Fibroblast of skin of right biceps (primary cell): ENCODE data around the gene ARHGAP26.

Source experiments
- DNase-seq: peaks from one replicate; pipeline ENCODE4 v3.0.0-alpha.2; 2013

Gene ARHGAP26

DNA sequence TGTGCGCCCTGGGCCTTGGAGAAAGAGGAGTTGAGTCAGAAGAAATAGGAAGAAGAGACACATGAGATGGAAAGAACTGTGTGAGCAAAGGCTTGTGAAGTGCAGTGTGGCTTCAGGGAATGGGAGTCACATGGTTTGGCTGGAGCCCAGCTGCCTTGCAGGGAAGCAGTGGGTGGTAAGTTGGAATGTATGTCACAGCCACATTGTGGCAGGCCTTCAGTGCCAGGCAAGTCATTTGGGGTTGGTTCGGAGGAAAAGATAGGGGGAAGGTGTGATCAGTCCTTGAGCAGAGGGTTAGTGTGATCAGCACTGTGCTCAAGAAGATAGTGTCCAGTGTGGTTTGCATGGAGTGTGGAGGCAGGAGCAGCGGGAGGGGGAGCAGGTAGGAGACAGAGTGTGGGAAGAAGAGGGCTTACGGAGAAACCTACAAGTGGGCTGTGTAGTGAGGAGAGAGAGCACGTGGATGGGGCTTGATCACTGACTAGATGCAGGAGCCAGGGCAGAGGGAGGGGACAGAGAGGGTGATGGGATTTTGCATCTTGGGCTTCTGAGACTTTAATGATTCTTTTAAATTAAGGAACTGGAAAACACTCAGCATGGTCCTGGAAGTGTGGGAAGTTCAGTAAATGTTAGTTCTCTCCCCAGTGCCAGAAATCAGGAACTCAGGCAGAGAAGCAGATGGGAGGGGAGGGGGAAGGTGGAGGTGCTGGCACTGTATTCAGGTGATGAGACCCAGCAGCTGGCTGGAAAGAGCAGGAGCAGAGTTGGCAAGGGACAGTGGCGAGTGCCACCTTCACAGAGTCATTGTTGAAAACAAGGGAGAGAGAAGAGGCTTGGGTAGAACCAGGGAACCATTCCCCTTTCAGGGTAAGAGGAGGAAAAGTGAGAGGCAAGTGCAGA is 46.6 kb downstream of the ARHGAP26 start:
- DNase-seq: peak; percentile 77

DNA sequence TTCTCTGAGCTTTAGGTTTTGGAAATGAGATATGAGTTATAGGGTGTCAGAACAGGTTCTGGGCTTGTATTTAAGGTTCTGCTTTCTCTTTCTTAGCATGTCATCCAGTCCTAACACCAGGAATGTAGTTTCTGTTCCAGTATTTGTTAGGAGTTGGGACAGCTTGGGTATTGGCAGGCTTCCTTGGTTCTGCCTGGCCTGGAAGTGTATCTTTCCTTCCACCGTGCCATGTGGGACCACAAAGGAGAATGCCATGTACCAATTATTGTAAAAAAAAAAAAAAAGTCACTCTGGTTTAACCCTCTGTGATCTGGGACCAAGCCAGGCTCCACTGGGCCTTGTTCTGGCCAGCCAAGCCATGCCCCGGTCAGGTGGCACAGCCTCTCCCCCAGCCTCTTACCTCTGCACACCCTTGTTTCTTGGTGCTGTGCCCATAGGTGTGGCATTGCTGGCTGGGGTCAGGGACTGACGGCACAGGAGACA is 47.8 kb downstream of the ARHGAP26 start:
- DNase-seq: no peak

DNA sequence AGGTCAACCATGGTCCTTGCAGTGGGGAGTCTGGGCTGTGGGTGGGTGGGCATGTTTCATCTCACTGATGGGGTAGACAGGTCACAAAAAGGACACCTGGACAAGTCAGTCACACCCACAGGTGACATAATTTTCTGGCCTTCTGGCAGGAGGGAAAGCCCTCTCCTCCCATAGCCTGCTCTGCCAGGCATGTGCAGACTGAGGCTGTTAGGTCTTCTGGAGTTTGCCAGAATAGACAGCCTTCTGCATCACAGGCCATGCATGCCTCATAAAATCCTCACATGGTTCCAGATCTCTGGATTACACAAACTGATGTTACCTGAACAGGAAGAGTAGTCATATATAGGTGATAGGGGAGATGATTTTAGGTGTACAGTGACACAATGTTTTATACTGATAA is 49.1 kb downstream of the ARHGAP26 start:
- DNase-seq: no peak

DNA sequence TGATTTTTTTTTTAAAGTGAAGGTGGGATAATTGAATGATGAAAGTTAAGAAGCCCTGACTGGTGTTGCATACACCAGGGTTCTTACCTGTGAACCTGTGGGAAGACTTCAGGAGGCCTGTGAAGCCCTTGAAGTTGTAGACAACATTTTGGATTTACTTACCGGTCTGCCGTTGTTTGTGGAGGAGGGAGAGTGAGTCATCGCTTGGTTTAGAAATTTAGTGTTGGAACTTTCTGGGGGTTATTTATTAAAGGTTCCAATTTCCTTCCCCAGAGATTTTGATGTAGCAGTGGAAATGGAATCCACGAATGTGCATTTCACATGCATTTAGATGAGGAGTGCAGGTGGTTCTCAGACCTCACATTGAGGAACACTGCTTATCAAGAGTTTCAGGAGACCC is 49.6 kb downstream of the ARHGAP26 start:
- DNase-seq: peak; percentile 40

DNA sequence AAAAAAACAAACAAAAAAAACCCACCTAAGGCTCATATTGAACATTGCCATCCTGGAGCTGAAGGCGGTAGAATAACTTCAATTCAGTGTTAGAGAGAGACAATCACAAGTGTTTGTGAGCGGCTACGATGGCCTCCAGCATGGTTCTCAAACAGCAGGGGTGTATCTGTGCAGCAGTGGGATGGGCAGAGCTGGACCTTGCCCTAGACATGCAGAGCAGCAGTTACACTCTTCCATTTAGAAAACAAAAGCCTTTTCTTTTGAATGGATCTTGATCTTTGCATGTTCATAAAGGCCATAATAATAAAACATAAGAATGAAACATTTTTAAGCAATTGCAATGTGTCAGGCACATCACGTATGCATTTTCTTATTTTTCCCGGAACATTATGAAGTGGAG is 50.3 kb downstream of the ARHGAP26 start:
- no peak for DNase-seq

DNA sequence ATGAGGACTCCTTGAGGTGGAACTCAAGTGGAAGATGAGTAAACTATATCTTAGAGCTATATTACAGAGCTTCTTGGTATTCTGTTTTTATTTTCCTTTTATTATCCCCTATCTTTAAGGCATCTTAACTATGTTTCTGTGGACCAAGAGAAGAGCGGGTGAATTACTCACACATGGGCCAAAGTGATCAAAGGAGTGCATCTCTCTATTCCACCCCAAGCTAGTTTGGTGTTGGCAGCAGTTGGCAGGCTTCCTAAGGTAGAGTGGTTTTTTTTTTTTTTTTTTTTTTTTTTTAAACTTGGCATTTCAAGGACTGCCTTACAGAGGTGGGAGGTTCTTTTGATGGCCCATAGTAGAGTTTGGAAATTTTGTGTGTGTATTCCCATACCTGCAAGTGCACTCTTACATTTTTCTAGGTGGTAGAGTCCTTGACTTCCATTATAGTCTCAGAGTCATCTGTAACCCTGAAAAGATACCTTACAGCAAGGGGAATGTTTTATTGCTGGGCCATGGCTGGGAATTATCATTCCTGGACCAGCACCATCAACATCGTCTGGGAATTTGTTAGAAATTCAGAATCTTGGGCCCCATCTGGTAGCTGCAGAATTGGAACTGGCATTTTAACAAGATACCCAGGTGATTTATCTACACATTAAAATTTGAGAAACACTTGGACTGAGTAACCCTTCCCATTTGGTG is 51.0 kb downstream of the ARHGAP26 start:
- DNase-seq: no peak

DNA sequence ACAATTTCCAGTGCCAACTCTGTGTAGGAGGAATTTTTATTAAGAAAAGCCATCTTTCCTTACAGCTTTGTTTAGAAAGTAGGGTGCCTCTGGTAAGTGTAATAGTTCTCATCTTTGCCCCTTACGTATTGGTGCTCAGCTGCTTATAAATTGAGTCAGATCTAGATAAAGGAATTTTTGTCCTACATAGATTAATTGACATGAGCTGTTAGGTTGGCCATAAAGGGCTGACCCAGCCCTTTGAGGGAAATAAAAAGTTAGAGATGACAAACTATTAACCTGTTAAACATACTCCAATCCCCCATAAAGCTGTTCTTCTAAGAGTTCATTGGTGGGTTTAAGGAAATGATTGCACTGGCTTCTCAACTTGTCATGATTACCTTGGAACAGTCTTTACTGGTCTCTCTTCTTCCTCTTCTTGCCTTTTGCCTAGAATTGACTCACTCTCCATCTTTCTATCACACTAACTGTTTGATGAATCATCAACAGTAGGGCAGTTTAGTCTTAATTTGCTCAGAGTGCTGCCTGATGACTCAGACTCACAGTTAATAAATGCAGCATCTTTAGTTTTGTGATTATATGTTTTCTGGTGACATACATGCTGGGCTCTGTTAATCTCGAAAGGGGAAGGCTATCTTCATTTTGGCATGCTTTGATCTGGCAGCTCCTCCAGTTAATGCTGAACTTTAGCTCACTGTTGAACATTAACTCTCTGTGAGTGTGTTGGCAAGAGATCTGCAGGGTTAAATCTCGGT is 51.7 kb downstream of the ARHGAP26 start:
- peak; percentile 93 for DNase-seq

DNA sequence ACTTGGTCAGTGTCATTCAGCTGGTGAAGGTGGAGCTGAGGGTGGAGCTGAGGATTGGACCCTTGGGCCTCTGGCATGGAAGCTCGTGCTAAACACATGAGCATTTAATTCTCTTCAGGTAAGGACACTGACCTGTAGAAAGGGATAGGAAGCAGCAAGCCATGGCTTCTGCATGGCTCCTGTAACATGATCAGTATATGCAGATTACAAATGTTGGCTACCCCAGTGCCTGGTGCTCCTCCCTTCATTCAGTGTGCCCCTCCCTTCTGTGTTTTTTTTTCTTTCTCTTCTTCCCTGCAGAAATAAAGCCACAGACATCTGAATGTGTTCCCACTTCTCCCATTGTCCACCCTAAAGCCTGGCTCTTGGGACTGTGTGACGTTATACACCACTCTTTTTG is 52.9 kb downstream of the ARHGAP26 start:
- no peak for DNase-seq

DNA sequence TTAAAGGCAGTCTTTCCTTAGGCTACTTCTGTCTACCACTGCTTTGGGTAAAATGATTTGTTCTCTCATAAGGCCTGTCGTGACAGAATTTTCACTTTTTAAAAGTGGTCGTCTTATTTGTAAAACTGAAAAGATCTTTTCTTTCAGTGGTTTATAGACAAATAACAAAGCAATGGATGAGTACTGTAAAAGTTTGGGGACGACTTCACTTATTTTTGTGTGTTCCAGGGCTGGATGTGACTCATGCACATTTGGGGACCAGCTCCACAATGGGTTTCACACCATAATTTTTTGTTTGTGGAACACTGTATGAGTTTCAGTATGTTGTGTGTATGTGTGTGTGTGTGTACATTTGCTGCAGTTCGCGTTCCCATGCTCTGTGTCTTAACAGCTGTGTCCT is 53.6 kb downstream of the ARHGAP26 start:
- no peak for DNase-seq

DNA sequence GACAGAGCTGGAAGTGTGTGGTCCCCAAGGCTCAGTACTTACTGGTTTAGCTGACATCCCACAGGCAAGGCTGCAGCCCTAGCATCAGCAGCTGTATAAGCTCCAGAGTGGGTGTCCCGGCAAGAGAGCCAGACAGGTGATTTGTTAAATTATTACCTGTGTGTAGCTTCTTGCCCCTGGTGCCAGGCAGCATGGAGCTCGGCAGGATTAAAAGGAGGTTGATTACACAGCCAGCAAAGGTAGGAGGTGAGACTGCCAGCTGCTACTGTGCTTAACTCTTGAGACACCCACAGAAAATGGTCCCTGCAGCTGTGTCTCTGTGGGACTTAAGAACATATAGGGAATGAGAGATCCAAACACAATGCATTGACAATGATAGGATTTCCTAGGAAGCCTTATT is 54.2 kb downstream of the ARHGAP26 start:
- no peak for DNase-seq

DNA sequence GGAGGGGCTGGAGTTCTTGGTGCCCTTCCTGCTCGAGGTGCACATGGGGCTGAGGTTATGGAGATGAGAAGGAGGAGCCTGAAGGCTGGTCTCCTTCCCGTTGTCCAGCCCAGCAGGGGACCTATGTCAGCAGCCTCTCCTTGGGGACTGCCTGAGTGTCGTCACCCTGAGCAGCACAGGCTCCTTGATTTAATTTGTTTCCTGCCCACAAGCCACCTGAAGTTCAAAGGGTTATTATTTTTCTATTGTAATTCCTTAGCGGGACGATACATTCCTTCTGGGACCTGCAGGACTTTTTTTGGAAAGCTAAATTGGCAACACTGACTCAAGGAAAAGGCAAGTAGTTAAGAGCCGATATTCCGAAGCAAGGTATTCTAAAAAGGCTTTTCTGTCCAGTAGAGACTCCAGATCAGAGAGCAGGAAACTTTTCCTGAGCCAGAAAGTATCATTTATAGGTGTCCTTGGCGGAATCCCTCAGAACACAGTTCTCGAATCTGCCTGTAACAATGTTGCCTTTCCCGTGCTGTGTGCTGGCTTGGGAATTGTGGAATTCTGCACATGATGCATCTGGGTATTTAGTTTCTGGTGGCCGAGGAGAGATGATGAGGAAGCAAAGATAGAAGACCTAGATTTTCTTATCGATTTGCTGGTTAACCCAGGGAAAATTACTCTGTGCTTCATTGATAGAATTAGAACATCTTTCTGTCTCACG is 55.4 kb downstream of the ARHGAP26 start:
- no peak for DNase-seq

DNA sequence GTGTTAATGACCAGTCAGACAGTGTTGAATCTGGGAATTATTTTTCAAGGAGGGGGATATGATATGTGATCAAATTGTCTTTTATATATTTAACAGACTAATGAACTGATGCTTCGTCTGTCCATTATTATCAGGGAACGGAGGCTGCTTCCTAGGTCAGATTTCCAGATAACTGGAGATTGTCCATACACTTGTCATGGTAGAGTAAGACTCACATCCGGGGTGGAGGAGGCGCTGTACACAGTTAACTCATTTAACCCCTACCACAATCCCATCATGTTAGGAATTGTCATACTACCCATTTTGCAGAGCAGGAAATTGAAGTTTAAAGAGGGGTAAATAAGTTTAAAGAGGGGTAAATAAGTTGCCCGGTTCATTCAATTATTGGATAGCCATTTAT is 55.9 kb downstream of the ARHGAP26 start:
- no peak for DNase-seq

DNA sequence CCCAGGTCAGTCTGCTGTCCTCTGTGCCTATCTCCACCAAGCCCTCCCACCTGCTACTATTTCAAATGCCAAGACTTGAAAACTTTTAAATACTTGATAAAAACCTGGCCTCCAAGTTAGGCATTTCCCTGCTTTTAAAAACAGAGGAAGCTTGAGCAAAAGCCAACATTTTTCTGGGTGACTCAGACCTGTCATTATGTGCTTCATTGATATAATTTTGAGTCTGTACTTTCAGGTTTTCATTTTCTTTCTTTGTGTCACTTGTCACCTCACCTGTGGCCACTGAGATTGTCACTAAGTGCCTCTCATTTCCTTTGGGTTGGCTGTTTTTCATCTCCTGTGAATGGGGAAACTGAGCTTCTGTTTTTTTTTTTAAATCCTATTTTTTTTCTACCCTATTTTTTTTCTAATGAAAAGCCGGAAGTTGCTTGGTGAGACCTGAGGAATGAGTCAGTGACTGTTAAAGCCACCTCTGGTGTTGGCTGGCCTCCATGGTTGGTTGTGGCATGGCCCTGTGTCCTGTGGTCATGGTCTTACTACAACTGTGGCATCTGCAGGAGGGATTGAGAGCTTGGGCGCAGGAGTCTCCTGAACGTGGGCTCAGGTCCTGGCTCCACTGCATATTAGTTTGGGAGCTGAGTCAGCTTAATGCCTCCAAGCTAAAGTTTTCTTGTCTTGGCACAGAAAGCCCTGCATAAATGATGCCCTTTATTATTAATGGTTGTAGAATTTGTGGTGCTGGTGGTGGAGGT is 56.7 kb downstream of the ARHGAP26 start:
- DNase-seq: peak; percentile 76

DNA sequence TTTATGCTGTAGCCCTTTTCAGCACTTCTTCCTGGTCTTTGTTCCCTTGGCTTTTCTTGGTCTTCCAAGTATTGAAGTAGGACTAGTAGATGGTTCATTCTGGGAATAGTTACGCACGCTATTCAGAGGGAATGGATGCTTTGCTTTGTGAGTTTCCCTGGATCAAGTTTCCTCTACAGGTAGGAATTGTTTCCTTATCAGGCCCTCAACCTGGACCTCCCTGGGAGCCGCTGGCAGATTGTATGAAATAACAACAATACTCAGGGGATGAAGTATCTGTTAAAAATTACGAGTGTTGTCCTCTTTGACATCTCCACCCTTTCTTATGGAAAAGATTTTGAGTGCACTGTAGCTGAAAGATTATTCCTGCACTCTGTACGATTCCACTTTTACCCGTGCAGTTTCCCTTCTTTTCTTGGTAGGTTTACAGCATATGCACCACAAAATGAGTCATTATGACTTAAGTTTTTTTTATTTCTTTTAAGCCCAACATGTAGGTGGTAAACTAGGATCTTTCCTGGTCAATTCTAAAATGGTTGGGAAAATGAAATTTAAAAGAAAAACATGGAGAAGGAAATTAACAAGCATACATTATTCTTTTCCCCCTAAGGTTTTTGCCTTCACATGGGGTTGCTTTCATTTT is 57.9 kb downstream of the ARHGAP26 start:
- DNase-seq: no peak

DNA sequence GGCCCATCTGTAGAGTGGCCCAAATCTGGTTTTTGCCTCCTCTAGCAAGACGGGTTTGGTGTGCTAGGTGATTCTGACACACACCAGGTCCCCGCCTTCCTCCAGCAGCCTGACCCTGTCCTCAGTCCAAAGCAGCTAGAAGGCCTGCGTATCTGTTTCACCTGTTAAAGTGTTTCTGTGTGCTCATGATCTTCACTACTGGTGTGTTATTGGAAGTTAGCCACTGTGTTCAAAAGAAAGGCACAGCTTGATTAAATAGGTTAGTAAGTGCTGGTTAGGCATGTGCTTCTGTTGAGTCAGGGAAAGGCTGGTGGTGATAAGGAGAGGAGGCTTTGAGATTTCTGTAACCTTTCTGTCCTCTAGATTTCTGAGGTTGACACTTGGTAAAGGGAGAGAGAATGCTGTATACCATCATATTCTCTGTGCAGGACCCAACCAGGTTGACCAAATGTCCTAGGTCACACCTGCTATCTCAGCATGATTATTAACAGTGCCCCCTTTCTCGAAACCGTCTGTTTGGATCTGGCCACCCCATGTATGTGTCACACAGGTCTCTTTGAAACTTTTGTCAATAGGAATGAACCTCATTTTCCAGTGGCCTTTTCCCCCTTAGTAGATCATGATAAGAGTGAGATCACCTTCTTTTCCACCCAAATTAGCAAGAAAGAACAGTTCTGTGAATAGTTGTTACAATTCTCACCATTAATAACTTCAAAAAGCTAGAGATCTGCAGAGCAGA is 58.8 kb downstream of the ARHGAP26 start:
- DNase-seq: no peak

DNA sequence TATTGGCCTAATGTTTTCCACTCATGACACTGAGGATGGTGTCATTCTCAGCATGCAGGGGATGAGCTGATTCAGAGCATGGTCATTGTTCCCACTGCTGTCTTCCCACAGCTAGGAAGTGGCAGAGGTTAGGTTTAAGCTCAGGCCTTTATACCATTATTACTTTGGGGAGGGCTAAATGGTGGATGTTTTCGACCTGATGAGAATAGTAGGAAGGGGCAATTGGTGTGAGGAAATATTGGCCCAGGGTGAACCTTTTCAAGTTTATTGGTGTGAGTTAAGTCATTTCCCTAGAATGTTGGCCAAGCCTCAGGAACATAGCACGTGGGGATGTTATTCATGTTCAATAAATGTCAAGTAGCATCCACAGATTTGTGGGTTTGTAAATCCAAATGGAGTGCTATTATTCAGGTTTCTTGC is 59.6 kb downstream of the ARHGAP26 start:
- peak; percentile 65 for DNase-seq

DNA sequence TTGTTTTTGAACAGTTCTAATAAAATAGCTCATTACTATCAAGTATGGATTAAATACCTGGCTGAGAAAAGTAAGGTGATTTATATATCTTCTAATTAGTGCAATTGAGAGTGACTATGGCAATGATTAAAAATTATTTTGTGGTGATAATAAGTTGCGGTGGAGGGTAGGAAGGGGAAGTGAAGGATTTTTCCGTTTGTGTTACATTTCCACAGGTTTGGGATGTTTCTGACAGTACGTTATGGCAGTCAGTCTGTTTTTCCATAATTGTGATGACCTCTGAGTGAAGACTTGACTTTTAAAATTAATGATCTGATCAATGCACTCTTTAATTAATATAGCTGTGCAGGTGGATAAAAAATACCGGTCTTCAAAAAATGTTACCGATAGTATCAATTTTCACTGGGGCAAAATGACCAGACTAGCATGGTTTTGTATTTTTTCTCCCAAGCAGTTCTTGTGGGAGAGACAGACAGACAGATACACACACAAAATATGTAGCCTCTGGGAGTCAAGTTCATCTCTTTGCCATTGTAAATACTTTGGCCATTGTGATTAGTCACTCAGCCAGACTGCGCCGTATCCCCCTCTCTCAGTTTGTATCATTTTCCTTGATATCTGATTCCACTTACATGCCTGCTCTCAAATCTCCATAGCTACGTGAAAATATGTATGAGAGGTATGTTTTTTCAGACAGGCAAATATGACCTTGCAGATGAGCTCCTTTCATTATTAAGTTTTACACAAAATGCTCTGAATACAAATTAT is 60.2 kb downstream of the ARHGAP26 start:
- peak; percentile 83 for DNase-seq

DNA sequence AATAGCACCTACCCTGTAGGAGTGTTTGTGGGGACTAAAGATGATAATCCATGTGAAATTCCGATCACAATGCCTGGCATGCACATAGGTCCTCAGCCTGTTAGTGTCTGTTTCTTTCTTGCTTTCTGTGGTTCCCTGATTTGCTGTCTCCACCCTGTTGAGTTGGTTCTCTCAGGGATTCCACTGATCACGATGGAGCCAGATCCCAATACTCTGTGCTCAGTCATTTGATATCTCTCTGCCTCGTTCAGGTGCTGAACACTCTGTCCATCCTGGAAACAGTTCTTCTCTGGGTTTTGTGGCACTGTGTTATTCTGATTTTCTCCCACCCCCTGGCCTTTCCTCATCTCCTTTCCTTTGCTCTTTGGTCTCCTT is 60.8 kb downstream of the ARHGAP26 start:
- DNase-seq: no peak

DNA sequence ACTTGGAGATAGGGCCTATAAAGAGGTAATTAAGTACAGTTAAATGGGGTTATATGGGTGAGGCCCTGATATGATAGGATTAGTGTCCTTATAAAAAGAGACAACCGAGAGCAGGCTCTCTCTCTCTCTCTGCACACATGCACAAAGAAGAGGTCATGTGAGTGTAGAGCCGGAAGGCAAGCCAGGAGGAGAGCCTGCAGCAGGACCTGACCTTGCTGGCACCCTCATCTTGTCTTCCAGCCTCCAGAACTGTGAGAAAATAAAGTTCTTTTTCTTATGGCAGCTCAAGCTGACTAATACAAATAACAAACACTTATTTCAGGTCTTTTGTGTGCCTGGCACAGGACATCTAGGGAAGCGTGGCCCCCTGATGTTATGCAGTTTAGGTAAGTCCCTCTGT is 62.1 kb downstream of the ARHGAP26 start:
- no peak for DNase-seq
